GM12875 (cell line): Measurements from ENCODE around the gene TAB2.

Source experiments
- H3K4me3 ChIP-seq: one replicate; pipeline ENCODE4 v1.5.1; 2011; ENCODE audit warnings: low read depth, low read length, control low read depth
- TF ChIP-seq, protein P1 (sequence below): IDR thresholded peaks from 2 replicates; pipeline ENCODE4 v1.5.1; 2011; ENCODE audit warnings: low read depth, mild to moderate bottlenecking, control low read depth, inconsistent platforms, low read length, moderate library complexity, borderline replicate concordance; ENCODE audit not compliant: insufficient read depth

TAB2 gene

DNA sequence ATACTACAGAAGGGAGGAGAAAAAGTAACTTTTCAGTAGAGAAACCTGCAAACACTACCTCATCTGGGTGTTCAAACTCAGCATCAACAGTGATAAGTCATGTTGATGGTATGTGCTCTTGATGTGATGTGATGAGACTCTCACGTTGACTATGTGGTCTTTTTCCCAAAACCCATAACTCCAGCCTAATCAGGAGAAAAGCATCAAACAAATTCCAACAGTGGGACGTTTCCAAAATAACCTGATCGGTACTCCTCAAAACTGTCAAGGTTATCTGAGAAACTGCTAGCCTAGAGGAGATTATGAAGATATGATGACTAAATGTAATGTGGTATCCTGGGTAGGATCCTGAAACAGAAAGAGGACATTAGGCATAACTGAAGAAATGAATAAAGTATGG, 41.9 kb upstream of the TAB2 start:
- H3K4me3 ChIP-seq, result no peak overlapping the region
- TF ChIP-seq, protein P1, sequence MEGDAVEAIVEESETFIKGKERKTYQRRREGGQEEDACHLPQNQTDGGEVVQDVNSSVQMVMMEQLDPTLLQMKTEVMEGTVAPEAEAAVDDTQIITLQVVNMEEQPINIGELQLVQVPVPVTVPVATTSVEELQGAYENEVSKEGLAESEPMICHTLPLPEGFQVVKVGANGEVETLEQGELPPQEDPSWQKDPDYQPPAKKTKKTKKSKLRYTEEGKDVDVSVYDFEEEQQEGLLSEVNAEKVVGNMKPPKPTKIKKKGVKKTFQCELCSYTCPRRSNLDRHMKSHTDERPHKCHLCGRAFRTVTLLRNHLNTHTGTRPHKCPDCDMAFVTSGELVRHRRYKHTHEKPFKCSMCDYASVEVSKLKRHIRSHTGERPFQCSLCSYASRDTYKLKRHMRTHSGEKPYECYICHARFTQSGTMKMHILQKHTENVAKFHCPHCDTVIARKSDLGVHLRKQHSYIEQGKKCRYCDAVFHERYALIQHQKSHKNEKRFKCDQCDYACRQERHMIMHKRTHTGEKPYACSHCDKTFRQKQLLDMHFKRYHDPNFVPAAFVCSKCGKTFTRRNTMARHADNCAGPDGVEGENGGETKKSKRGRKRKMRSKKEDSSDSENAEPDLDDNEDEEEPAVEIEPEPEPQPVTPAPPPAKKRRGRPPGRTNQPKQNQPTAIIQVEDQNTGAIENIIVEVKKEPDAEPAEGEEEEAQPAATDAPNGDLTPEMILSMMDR, result no peak

DNA sequence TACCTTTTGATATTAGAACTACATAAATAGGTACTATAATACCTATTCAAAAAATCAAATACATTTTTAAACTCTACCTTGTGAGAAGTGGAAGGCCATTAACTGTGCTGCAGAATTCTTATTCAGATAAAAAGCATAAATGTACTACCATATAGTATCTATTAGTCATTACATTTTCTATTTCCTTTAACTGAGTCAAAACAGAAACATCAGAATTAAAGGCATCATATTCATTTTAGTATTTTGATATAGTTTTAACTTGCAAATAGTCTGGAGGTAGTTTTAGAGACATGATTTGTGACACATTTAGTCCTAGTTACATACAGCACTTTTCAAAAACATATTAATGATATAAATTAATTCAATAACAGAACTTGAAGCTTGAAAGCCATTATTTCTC, 39.9 kb upstream of the TAB2 start:
- no peak overlapping the region for H3K4me3 ChIP-seq
- TF ChIP-seq, protein P1, result no peak

DNA sequence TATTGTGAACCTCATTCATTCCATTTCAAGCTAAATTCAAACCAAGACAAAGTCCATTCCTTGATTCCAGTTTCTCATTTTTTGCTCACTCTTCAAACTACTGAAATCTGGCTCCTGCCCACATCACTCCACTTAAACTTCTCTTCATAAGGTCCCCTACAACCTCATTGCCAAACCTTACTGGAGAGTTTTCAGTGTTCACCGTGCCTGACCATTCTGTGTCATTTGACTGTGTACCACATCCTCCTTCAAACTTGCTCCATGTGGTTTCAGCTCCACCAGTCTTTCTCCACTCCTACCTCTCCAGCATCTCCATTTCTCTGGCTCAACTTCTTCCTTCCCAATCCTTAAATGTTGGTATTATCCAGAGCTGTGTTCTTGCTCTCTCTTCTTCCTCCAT, 38.5 kb upstream of the TAB2 start:
- no peak overlapping the region for H3K4me3 ChIP-seq
- TF ChIP-seq, protein P1, result no peak

DNA sequence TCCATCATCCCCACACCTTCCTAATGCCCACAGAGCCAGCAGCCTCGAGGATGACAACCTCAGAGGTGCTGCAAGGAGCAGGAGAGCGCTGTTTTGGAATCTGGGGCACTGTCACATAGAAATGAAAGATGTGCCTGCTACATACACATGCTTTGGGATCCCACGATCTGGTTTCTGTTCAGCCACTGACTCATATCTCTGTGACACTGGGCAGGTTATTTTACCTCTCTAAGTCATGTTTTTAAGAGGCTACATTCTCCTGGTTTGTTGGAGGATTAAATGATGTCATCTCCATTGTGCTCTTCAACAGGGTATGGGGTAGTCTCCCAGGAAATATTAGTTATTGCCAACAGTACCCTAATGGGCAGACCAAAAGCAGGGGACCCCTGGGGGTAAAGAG, 32.6 kb upstream of the TAB2 start:
- H3K4me3 ChIP-seq, result no peak overlapping the region
- TF ChIP-seq, protein P1, result no peak

DNA sequence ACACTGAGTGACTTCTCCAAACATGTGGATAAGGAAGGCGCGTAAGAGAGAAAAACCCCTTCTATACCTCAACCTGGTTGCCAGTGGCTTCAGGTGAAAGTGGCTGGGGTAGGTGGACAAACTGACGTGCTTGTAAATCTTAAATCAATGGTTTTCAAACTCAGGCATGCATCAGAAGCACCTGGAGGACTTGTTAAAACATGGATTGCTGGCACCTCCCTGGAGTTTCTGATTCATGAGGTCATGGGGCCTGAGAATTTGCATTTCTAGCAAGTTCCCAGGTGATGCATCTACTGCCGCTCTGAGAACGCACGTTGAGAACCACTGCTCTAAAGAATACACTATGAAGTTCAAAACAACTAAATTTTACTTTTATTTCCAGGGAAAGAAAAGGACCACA, 31.9 kb upstream of the TAB2 start:
- TF ChIP-seq, protein P1, result no peak
- no peak overlapping the region for H3K4me3 ChIP-seq

GRCh38 chr6:149286905-149287304, 30.6 kb upstream of the TAB2 start:
- no peak overlapping the region for H3K4me3 ChIP-seq
- TF ChIP-seq, protein P1, result no peak

GRCh38 chr6:149289192-149289781, 28.2 kb upstream of the TAB2 start:
- no peak overlapping the region for H3K4me3 ChIP-seq
- TF ChIP-seq, protein P1, result no peak
